AG04450 (cell line): ENCODE results near the gene DPYD. TPM values are rescaled to one million over a fixed set of nuclear protein-coding genes. Genes with fewer than 3 reads are reported as not detected.

Source experiments
- CTCF ChIA-PET: fragments of 300-600, 350-600 bp; formaldehyde crosslinking; extraction: SDS; loops from one replicate; lab custom pipeline; 2022; ENCODE audit warnings: antibody characterized with exemption, inconsistent platforms; lab: Charles Lee
- POLR2A ChIA-PET: fragments of 350-600 bp; formaldehyde crosslinking; extraction: SDS; loops from one replicate; lab custom pipeline; 2021; ENCODE audit warnings: antibody characterized with exemption, inconsistent platforms; lab: Yijun Ruan, JAX
- DNase-seq: peaks from one replicate; pipeline ENCODE4 v3.0.0-alpha.2; 2011; ENCODE audit warnings: low read depth, low spot score
- H3K27ac ChIP-seq: one replicate; pipeline ENCODE4 v1.5.1; 2012; ENCODE audit warnings: low read depth, low read length, control low read depth
- H3K27me3 ChIP-seq: one replicate; pipeline ENCODE4 v1.6.0; 2012; ENCODE audit warnings: low read length; ENCODE audit not compliant: control insufficient read depth, insufficient read depth
- H3K4me3 ChIP-seq: 2 replicates; pipeline ENCODE4 v1.5.1; 2011; ENCODE audit warnings: mild to moderate bottlenecking, low read depth, low read length, control low read depth
- H3K9me3 ChIP-seq: 2 replicates; pipeline ENCODE4 v1.5.1; 2012; ENCODE audit warnings: low read length; ENCODE audit not compliant: control insufficient read depth, insufficient read depth
- polyA plus RNA-seq: library from polyadenylated mRNA; depleted of rRNA; stranded (reverse); fragments of >200 nt; gene quantifications from 2 replicates; pipeline ENCODE4 v1.2.3, GENCODE V29; 2011
- TF ChIP-seq, protein P1 (sequence below): IDR thresholded peaks from 2 replicates; pipeline ENCODE4 v1.5.1; 2011; ENCODE audit warnings: low read depth, low read length, control low read depth, inconsistent platforms

DPYD gene
- polyA plus RNA-seq, 1 experiment: 21.4 TPM

DNA sequence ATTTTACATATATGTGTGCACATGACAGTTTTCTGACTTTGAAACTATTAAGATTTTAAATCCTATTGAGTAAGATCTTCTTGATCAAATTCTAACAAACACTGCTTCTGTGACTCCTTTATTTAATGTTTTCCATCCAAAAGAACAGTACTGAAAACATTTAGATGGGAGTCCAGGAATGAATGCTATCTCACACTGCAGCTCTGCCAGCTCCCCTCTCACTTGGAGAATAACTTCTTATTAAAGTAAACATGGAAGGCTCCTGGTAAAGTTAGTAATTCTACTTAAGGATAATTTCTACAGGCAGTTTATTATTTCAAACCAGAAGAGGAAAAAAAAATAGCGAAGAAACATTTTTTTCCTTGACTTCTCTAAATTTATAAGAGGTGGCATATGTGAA is 349.1 kb downstream of the DPYD start:
- H3K27ac ChIP-seq: no peak overlapping the region
- CTCF ChIA-PET: no interaction called here
- POLR2A ChIA-PET: no interaction called here
- no peak overlapping the region for H3K4me3 ChIP-seq
- H3K9me3 ChIP-seq: no peaks in the 10 kb centered on the region
- TF ChIP-seq, protein P1, sequence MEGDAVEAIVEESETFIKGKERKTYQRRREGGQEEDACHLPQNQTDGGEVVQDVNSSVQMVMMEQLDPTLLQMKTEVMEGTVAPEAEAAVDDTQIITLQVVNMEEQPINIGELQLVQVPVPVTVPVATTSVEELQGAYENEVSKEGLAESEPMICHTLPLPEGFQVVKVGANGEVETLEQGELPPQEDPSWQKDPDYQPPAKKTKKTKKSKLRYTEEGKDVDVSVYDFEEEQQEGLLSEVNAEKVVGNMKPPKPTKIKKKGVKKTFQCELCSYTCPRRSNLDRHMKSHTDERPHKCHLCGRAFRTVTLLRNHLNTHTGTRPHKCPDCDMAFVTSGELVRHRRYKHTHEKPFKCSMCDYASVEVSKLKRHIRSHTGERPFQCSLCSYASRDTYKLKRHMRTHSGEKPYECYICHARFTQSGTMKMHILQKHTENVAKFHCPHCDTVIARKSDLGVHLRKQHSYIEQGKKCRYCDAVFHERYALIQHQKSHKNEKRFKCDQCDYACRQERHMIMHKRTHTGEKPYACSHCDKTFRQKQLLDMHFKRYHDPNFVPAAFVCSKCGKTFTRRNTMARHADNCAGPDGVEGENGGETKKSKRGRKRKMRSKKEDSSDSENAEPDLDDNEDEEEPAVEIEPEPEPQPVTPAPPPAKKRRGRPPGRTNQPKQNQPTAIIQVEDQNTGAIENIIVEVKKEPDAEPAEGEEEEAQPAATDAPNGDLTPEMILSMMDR: no peak
- DNase-seq: no peak
- no peaks in the 10 kb centered on the region for H3K27me3 ChIP-seq

DNA sequence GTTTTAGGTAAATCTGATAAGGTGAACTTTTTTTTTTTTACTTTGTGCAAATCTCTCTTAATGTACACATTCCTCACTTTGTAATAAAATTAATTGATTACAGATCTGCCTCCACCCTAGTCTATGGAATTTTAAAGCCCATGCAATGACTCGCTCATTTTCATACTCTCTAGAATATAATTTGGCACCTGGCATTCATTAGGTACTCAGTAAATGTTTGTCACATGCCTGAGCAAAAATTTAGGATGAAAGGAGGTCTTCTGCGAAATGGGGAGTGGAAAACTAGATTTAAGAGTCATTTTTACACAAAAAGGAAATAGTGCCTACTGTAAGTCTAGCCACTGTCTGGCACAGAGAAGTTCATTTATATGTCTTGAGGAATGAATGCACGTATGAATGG is 350.1 kb downstream of the DPYD start:
- no peak overlapping the region for H3K4me3 ChIP-seq
- ChIA-PET CTCF (no interaction called here), POLR2A (no interaction called here)
- TF ChIP-seq, protein P1: no peak
- no peaks in the 10 kb centered on the region for H3K27me3 ChIP-seq
- no peaks in the 10 kb centered on the region for H3K9me3 ChIP-seq
- no peak overlapping the region for H3K27ac ChIP-seq
- no peak for DNase-seq

DNA sequence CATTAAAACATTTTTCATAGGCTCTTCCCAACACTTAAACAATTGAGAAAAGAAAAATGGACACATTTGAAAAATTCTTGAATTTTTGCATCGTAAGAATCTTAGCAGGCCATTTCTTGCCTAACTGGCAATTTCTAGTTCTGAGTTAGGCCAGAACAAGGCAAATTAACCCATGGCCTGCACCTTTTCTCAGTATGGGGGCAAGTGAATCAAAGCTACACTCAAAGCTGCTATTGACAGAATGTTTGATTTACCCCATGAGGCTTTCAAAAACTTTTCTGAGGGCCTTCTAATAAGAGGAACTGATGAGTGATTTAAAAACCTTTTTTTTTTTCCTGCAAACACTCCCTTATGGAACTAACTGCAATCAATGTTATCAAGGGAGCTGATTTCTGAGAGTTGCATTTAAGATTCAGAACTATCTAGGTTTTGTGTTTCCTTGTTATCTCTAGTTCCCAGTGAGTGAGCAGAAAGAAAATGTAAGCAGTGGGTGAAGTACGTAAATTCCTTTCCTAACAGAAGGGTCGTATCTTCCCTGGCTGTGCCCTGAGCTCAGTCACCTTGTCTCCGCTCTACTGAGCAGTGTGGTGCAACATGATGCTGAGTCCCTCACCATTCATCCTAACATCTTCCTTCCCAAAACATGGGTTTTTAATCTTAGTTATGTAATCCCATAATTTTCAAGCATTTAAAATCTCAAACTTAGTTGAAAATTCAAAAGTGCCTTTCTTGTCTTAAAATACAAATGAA is 353.7 kb downstream of the DPYD start:
- ChIA-PET CTCF (no interaction called here), POLR2A (no interaction called here)
- H3K27me3 ChIP-seq: no peaks in the 10 kb centered on the region
- DNase-seq: no peak
- H3K9me3 ChIP-seq: no peaks in the 10 kb centered on the region
- H3K27ac ChIP-seq: no peak overlapping the region
- TF ChIP-seq, protein P1: no peak
- H3K4me3 ChIP-seq: no peak overlapping the region

DNA sequence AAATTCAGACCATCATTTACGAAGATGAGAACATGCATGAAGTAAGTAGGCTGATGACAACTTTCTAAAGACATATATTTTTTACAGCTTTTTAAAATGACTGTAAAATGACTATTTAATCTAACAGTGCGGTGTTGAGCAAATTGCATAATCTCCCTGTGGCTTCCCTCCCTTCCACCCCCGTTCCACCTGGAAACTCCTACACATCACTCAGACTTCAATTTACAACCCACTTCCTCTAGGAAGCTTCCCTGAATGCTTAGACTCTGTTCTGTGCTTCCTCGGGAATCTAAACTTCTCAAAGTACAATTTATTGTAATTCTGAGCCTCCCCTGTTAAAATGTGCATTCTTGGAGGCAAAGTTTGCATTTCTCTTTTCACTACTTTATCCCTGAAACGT is 354.9 kb downstream of the DPYD start:
- H3K27ac ChIP-seq: no peak overlapping the region
- DNase-seq: no peak
- H3K9me3 ChIP-seq: no peaks in the 10 kb centered on the region
- TF ChIP-seq, protein P1: no peak
- H3K27me3 ChIP-seq: no peaks in the 10 kb centered on the region
- POLR2A ChIA-PET: no interaction called here
- H3K4me3 ChIP-seq: no peak overlapping the region
- CTCF ChIA-PET: no interaction called here

DNA sequence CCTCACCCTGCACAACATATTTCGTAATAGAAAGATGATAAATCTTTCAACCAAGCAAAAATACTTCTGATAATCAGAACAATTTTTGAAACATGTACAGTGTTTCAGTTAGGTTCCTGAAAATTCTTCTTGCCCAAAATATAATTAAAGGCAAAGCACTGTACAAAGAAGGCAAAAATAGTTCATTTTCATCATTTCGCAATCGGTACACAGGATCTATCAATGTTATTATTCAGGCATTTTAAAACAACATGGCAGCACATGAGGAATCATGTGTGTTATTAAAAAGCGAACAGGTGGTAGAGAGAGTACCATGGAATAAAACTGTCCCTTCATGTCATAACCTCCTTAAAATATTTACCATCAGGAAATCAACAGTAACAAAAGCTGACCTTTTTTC is 356.9 kb downstream of the DPYD start:
- TF ChIP-seq, protein P1: no peak
- no peak for DNase-seq
- CTCF ChIA-PET: no interaction called here

More for the DNA sequence above, 356.9 kb downstream of the DPYD start:
- Histone ChIP-seq H3K9me3 (no peaks in the 10 kb centered on the region), H3K4me3 (no peak overlapping the region), H3K27me3 (no peaks in the 10 kb centered on the region), H3K27ac (no peak overlapping the region)
- POLR2A ChIA-PET: no interaction called here
